HUDEP-2 (cell line): ENCODE measurements around the gene ZNF536.
"Not testable (repeated sequence)": the region's sequence is repeated elsewhere in the genome, so short reads cannot be mapped to it uniquely, and the experiment has no call there.

Experiments
- DNase-seq, 76 experiments: peaks; one replicate each; lab custom pipeline; 2025; ENCODE audit not compliant: unreplicated experiment in 76 of 76; lab: John Stamatoyannopoulos, UW

Gene ZNF536

DNA sequence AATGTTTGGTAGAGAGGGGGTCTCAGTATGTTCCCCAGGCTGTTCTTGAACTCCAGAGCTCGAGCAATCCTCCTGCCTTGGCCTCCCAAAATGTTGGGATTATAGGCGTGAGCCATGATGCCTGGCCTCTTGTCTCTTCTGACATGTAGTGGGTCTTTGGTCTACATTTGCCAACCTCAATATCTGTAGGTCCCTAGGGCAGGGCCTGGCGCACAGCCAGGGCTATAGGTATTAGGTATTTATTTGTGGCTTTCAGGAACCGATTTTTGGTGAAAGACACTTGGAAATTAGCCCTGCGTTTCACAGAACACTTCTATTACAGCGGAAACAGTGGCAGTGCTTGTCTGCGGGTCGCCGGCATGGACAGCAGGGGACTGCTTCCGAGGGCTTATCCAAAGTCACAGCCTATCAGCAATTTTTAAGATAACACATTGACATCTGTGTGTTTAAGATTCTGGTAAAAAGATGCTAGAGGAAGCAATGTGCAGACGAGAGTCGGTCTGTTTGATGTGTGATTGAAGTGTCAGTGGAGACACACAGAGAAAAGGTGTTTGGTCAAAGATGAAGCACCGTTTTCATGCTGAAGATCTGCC lies 14.5 kb downstream of the ZNF536 start:
- DNase-seq: no peak

DNA sequence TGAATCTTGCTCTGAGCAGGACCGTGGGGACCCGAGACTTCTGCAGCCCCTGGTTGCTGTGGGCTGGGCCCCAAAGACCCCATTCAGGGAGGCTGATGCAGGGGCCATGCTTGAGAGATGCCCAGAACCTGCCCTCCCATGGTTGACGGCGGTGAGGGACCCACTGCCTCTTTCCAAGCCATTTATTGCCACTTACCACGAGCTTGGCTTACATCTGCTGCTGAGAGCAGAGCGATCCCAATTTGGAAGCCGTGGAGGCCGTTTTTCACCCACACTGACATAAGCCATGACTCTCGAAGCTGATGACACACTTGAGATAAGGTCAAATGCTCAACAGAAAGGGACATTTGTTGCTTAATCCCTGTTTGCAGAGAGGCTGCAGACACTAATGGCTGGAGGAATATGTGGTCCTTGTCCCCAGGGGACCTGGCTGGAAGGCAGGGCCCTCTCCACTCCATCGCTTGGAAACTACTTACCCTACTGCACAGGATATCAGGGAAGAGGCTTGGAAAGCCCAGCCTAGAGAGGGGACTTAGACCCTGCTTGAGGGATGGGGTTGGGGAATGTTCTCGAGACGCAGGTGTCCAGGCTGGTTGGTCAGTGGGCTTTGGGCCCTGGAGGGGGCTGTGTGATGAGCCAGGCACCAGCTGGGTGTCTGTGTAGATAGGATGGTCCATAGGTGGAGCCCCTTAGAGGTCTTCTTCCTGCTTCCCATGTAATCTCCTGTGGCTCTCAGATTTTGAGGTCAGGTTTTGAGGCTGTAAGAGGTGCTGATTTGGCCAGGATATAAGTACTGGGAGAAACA lies 15.3 kb downstream of the ZNF536 start:
- no peak for DNase-seq

DNA sequence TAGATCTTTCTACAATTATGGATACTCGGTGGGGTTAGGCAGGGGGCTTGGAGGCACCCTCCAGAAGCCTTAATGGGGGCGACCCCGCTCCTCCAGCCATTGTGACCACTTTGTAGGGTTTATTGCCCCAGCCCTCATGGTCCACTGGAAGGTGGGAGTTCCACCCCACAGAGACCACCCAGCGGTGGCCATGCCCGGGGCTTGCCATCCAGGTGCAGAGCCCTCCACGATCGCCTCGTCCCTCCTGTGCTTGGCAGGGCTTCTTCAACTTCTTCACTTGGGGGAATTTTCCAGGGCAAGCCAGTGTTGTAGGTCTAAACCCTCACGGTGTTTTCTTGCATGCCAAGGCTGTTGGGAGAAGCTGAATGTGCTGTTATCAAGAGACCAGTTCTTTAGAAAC lies 16.1 kb downstream of the ZNF536 start:
- DNase-seq: no peak

DNA sequence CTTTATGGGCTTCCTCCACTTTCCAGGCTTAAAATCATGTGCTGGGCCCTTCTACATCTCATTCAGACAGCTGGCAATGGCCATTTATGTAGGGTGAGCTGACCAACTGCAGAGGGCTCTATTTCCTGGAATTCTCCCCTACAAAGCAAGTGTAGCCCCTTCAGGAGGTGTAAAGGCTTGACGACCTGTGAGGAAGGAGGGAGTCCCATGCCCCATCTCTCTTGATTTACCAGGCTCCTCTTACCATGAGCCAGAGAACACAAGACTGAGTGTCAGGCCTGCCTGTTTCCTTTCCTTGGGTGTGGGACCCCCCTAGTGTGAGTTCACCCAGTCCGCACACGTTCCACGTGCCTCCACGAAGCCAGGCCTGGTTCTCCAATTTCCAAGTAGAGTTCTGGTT lies 16.6 kb downstream of the ZNF536 start:
- no peak for DNase-seq

DNA sequence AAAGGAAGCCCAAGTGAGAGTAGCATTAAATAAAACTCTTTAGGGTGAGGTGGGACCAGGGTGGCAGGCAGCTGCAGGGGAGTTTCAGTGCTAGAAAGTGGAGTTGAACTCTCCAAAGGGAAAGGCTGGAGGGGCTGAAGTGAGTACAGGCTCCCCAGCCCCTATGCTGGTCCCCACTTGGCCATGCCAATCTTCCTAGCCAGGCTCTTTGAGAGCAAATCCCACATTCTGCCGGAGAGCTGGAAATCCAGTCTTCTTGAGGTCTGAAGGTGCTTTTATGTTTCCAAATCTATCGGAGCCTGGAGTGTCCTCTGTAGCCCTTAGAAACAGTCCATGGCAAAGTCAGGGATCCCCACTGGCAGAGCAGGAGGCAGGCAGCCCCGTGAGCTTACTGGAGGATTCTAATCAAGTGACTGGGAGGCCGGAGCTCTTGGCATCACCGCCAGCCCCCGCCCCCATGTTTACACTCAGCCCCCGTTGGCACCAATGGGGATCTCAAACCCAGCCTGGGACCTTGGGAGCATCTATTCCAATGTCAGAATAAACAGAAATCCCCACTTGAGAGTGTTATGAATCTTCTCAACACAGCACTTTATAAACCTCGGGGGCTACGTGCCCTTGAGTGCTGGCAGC lies 18.3 kb downstream of the ZNF536 start:
- DNase-seq: no peak

DNA sequence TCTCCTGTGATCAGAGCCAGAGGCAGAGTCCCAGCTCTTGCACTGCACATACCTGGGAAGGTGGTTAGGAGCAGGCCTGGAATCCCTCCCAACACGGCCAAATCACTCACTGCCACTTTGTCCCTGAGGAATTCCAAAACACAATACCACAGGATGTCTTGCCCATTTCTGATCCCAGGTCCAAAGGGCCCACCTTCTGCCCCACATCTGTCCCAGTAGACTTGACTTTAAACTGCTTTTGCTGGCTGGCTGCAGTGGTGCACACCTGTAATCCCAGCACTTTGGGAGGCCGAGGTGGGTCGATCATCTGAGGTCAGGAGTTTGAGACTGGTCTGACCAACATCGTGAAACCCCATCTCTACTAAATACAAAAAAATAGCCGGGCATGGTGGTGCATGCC lies 18.9 kb downstream of the ZNF536 start:
- no peak for DNase-seq

DNA sequence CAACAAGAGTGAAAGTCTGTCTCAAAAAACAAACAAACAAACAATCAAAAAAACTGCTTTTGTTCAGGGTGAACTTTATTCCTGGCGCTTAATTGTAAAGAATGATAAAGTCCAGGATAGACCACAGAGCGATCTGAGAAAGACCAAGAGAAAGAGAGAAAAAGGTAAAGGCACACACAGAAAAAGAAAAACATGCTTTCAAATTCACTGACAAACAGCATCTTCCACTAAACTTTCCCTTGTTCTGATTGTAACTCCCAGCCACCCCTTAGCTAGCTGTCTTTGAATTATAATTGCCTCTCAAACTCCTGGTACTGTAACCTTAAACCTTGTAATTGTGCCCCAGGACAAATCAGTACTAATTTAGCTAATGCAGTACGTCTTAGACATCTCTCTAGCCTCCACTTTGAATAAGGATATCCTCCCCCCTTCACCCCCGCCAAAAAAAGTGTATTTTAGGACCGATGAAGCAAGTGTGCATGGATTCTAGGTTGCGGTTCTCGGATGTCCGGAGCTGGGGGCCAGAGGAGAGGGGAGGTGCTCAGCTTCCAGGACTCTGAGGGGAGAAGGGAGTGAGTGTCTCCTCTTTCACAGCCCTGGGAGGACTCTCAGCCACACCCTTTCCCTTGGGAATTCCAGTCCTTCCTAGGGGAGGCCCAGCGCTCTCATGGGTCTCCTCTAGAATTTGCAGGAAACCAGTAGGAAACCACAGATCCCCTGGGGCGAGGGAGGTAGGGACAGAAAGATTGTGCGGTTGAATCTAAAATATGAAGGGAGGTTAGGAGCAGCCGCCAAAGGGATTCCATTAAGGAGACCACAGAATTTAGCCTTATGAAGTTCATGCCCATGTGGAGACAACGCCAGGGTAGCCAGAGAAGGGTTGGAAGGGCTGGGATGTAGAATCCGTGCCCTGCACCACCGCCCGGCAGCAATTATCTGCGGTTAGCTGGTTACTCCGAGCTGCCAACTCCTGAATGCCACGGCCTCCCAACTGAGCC lies 19.7 kb downstream of the ZNF536 start:
- no peak for DNase-seq

DNA sequence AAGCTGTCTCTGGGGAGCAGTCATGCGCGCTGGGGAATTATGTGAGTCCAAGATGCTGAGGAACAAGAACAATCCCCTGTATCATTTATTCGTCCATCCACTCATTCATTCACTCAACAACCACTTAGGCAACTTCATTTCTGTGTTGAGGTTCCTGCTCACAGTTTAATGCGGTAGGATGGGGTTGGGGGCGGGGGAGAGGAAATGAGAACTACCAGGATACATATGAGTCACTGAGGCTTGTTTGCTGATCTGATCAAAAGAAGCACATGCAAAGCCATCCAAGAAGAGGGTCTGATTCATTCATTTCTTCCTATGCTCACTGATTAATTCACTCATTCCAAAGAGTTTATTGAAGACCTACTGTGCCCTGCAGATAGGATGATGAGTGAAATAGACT lies 20.9 kb downstream of the ZNF536 start:
- no peak for DNase-seq

DNA sequence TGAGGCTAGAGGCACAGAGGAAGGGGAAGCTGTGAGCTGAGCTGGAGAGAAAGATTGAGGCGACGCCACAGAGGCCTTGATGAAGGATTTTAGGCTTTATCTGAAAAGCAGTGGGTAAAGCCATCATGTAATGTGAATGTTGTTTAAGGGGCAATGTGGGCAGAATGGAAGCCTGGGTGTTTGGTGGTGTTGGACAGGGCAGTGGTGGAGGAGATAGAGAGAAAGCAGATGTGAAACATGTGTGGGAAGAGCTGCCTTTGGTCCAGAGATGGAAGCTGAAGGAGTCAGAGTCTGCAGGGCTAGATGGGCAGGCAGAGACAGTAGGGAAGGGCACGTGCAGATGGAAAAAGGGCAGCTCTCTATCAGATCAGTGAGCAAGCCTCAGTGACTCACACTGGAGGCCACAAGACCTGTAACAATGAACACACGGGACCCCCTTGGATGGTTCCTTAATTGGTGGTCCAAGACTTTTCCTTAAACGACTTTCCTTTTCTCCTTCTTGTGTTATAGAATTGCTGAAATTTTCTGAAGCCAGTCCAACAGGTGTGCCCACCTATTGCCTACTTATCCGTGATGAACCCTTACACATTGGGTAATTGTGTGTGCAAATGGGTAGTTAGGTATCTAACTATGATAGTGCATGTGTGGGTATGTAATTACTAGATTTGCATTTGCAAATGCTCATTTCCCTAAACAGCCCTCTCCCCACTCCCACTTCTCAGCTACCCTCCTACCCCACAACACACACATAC lies 21.7 kb downstream of the ZNF536 start:
- DNase-seq: no peak

DNA sequence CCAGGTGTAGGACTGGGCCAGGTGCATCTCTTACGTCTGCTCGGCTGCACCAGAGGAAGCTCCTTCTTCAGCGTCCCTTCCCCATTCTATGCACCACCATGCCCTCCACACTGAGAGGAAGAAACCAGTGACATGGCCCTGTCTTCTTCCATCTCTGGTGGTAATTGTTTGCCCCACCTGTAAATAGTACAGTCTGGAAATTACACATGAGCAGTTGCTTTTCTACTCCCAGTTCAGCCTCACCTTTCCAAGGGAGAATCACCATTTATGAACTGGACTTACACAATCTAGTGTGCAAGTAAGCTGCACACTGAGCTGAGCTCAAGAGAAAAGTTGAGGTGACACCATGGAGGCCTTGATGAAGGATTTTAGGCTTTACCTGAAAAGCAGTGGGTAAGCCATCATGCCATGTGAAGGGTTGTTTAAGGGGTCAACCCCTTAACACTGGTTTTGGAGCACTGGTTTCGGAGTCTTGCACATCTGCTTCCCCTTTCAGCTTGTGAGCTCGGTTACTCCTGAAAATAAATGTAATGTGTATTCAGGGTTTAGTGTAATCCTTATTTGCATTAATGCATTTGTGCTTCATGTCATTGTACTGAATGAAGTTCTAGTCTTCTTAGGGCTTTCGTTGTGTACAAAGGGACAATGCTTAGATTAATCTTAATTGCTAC lies 22.4 kb downstream of the ZNF536 start:
- DNase-seq: no peak

DNA sequence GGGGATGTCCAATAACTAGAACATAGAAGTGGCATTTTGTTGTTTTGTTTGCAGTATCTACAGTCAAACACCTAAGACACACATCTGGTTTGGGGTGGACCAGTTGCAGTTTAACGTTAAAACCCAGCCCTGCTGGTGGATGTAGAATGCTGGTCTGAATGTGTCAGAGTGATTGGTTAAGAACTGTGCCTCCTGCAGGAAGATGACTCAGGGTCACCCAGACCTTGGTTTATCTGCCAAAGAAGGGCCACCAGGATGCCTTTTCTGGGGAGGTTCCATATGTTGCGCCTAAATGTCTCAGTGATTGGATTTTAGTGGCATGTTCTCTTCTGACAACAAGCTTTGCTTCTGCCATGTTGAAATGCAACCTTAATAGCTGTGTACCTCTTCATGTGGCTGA lies 23.1 kb downstream of the ZNF536 start:
- no peak for DNase-seq

DNA sequence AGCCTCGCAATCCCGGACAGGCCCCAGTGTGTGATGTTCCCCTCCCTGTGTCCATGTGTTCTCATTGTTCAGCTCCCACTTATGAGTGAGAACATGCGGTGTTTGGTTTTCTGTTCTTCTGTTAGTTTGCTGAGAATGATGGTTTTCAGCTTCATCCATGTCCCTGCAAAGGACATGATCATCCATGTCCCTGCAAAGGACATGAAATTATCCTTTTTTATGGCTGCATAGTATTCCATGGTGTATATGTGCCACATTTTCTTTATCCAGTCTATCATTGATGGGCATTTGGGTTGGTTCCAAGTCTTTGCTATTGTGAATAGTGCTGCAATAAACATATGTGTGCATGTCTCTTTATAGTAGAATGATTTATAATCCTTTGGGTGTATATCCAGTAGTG lies 26.4 kb downstream of the ZNF536 start:
- DNase-seq: not testable (repeated sequence)

DNA sequence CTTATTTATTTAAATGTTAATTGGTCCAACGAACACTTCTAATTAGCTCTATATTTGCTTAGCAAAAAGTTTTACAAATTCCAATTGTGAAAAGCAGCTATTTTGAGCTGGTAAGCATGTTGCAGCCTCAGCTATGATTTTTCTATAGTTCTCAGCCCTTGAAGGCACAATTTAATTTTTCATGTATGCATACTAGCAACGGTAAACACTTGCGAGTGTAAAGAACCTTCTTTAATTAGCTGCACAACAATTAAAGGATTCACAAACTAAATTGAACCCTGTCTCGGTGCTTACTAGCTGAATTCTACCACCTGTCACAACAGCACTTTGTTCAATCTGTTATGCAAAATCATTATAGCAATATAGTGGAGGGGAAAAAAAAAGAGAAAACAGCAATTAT lies 29.8 kb downstream of the ZNF536 start:
- no peak for DNase-seq

DNA sequence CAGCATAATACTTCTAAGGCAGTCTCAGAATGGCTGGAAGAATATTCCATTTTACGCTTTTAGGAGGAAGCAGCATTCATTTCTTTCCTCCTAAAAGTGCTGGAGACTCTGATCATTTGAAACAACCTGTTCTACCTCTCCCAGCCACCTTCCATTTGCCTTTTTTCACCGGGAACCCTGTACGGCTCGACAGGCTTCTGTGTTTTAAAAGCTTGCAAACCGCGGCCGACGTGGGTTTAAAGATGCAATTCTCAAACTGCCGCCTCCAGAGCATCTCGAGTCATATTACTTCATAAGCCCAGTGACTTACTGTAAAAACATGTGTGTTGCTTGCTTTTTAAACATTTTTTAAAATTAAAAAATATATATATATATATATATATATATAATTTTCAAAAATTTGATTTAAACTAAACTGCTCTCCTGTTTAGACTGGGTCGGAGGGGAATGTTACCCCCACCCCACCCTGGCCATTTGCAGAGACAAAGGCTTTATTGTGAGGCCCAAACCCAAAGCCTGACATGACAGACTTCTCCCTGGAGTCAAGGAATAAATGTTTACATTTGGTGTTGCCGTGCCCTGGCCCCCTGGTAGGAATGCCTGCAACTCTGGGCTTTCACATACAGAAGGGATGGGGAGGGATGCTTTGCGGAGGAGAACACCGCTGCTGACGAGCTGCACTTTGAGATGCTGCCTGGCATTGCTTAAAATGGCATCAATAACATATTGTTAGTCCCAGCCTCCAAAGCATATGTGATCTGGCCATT lies 30.4 kb downstream of the ZNF536 start:
- no peak for DNase-seq

DNA sequence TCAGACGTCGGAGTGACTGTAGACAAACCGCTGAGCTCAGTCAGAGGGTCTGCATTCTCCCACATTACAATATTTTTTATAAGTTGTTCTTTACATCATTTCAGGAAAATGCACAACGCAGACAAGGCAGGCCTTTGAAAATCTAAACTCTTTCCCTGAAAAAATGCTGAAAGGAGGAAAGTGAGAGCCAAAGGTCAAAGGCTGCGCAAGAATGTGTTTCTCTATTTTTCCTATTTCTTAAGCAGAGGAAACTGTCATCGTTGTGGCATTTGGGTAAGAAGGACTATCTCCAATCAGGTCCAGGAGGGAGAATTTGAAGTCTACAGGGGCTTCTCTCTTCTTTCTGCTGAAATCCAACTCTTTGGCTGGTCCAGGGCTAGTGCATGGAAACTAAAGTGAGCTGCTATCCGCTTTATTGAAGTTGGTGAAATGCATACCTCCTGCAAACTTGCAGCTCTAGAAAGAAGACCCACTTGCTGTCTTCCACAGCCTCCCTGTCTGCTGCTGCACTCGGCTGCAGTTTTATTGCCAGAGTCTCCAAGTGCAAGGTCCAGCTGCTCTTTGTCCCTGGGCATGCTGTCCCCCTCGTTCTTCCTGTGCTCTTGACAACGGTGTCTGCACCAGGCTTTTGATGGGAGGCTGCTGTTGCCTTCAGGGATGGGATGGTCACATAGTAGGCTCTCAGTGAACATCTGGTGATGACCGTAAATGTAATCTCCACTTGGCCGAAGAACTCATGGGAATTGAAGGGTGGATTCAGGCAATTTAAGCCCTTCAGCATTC lies 31.2 kb downstream of the ZNF536 start:
- no peak for DNase-seq

DNA sequence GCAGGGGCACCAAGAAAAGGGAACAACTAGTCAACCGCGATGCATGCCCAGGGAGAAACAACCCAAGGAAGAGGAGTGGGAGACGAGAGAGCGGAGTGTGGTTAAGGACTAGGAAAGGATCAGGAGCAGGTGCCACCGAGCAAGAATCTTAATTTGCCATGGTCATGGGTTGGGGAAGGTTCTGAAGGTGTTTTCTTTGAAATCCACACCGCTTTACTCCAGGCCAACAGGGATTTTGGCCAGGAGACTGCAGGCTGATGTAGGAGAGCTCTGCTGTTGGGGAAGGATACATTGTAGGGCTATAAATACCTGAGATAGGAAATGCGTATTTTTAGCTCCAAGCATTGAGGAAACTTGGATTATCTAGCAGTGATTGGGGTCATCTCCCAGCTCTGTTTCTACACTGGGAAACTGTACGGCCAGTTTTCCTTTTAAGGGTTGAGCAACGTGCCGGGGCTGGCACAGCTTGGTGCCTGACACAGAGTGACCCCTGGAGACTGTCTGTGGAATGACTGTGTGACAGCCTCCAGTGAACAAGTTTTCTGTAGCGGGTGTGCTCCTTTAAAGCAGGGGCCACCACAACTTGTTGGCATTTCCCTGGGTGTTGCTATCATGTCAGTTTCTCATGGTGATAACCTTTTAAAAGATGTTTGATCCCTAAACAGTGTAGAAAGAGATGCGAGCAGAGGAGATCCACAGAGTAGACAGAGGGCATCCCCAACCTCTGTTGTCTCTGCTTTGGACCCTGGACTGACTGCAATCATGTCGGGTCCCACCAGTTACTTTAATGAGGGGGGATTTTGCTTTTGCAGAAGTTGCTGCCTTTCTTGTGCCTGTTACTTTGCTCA lies 34.3 kb downstream of the ZNF536 start:
- peak in 12 of 76 experiments; percentile 2 to 37 (median 8) for DNase-seq

DNA sequence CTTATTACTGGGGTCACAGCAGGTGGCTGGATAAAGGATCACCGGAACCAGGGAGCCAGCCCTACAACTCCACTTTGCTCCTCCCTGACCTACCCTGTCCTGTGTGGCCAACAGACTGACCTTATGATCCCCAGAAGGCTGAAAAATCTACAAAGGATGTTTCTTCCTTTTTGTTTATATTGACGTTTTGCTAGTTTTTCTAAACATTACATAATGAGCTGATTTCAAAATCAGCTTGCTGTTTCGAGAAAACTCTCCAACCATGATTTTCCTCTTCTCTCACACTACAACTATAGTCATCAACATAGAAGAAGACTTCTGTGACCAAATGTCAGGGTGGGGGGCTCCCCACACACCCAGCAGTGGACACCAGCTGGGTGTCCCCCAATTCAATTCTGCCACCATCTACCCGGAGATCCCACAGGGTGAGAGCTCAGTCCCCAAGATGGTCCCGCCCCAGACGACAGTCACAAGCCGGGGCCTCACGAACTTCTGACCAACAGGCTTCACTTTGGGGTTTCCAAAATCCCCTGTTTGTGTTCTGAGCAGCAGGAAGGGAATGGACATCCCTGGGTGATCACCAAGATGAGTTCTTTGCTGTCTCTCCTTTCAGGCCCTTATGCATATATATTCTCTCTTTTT lies 35.0 kb downstream of the ZNF536 start:
- no peak for DNase-seq
